ENCODE data around the gene CEP89.

CEP89 gene

GRCh38 chr19:32877977-32878745, 93.6 kb downstream of the CEP89 start:
- H2AFZ ChIP-seq (ENCODE audit: low read length), result no peak overlapping the region
- H3K79me2 ChIP-seq (ENCODE audit: insufficient read depth, low read length), result no peaks in the 10 kb centered on the region
- H3K27me3 ChIP-seq (ENCODE audit: insufficient read depth, low read length, poor library complexity, severe bottlenecking), result no peaks in the 10 kb centered on the region
- H3K9me2 ChIP-seq (replicated peaks; ENCODE audit: low read depth, low read length), result no peaks in the 10 kb centered on the region
- TF ChIP-seq CTCF (conservative IDR thresholded peaks at IDR 0.05; ENCODE audit: low read length) (no peak), EZH2phosphoT487 (IDR thresholded peaks at IDR 0.05; ENCODE audit: borderline replicate concordance) (no peak)
- no peak overlapping the region for H3K4me3 ChIP-seq (ENCODE audit: low read length, poor library complexity, severe bottlenecking)
- no peak overlapping the region for H3K4me2 ChIP-seq (ENCODE audit: low read depth, low read length, poor library complexity, severe bottlenecking)
- H4K20me1 ChIP-seq (ENCODE audit: insufficient read depth, low read length, poor library complexity, severe bottlenecking), result no peaks in the 10 kb centered on the region
- H3K9me3 ChIP-seq (ENCODE audit: insufficient read depth, low read depth, low read length), result no peaks in the 10 kb centered on the region
- no peaks in the 10 kb centered on the region for H3F3A ChIP-seq (ENCODE audit: low read depth)
- H3K36me3 ChIP-seq (ENCODE audit: insufficient read depth, low read length), result no peaks in the 10 kb centered on the region
- H3K4me1 ChIP-seq (ENCODE audit: insufficient read depth, low read length, poor library complexity, severe bottlenecking), result no peaks in the 10 kb centered on the region
- H3K9ac ChIP-seq (ENCODE audit: low read depth, low read length, poor library complexity, severe bottlenecking), result no peak overlapping the region

- Histone ChIP-seq H3K9ac (ENCODE audit: low read depth, low read length, poor library complexity, severe bottlenecking) (no peak overlapping the region), H3K9me3 (ENCODE audit: insufficient read depth, low read depth, low read length) (no peaks in the 10 kb centered on the region), H3K4me3 (ENCODE audit: low read length, poor library complexity, severe bottlenecking) (no peak overlapping the region), H4K20me1 (ENCODE audit: insufficient read depth, low read length, poor library complexity, severe bottlenecking) (no peaks in the 10 kb centered on the region), H3K27me3 (ENCODE audit: insufficient read depth, low read length, poor library complexity, severe bottlenecking) (no peaks in the 10 kb centered on the region), H3F3A (ENCODE audit: low read depth) (no peaks in the 10 kb centered on the region), H3K79me2 (ENCODE audit: insufficient read depth, low read length) (no peaks in the 10 kb centered on the region), H3K9me2 (replicated peaks; ENCODE audit: low read depth, low read length) (no peaks in the 10 kb centered on the region), H3K4me1 (ENCODE audit: insufficient read depth, low read length, poor library complexity, severe bottlenecking) (no peaks in the 10 kb centered on the region), H2AFZ (ENCODE audit: low read length) (no peak overlapping the region), H3K4me2 (ENCODE audit: low read depth, low read length, poor library complexity, severe bottlenecking) (no peak overlapping the region), H3K36me3 (ENCODE audit: insufficient read depth, low read length) (no peaks in the 10 kb centered on the region)
- no peak for TF ChIP-seq CTCF (conservative IDR thresholded peaks at IDR 0.05; ENCODE audit: low read length)
- TF ChIP-seq EZH2phosphoT487 (IDR thresholded peaks at IDR 0.05; ENCODE audit: borderline replicate concordance), result no peak
Measured at GRCh38 chr19:32877323-32877912, 94.3 kb downstream of the CEP89 start.

- H3K36me3 ChIP-seq (ENCODE audit: insufficient read depth, low read length), result no peaks in the 10 kb centered on the region
- no peak overlapping the region for H2AFZ ChIP-seq (ENCODE audit: low read length)
- no peak overlapping the region for H3K4me3 ChIP-seq (ENCODE audit: low read length, poor library complexity, severe bottlenecking)
- no peaks in the 10 kb centered on the region for H3K4me1 ChIP-seq (ENCODE audit: insufficient read depth, low read length, poor library complexity, severe bottlenecking)
- no peaks in the 10 kb centered on the region for H3K27me3 ChIP-seq (ENCODE audit: insufficient read depth, low read length, poor library complexity, severe bottlenecking)
- no peak overlapping the region for H3K9ac ChIP-seq (ENCODE audit: low read depth, low read length, poor library complexity, severe bottlenecking)
- H3K4me2 ChIP-seq (ENCODE audit: low read depth, low read length, poor library complexity, severe bottlenecking), result no peak overlapping the region
- no peaks in the 10 kb centered on the region for H3F3A ChIP-seq (ENCODE audit: low read depth)
- no peak for TF ChIP-seq EZH2phosphoT487 (IDR thresholded peaks at IDR 0.05; ENCODE audit: borderline replicate concordance)
- no peak for TF ChIP-seq CTCF (conservative IDR thresholded peaks at IDR 0.05; ENCODE audit: low read length)
- H3K79me2 ChIP-seq (ENCODE audit: insufficient read depth, low read length), result no peaks in the 10 kb centered on the region
- H3K9me3 ChIP-seq (ENCODE audit: insufficient read depth, low read depth, low read length), result no peaks in the 10 kb centered on the region
- H4K20me1 ChIP-seq (ENCODE audit: insufficient read depth, low read length, poor library complexity, severe bottlenecking), result no peaks in the 10 kb centered on the region
- no peaks in the 10 kb centered on the region for H3K9me2 ChIP-seq (replicated peaks; ENCODE audit: low read depth, low read length)
Measured at GRCh38 chr19:32876919-32877285, 94.9 kb downstream of the CEP89 start.
